Uterus (tissue), 2 donors: ENCODE measurements around the gene PRKG1.

Experiments used
- CTCF ChIP-seq, 4 experiments: fragments of 200-600 bp in 2 of 4; fragments of 450-650 bp in 2 of 4; sonication (generic) in 2 of 4; IDR thresholded peaks; one replicate each; pipeline ENCODE4 v1.5.1; 2016 to 2019; ENCODE audit warnings: antibody characterized with exemption in 4 of 4, mild to moderate bottlenecking in 2 of 4, moderate library complexity in 1 of 4
- POLR2A ChIP-seq, 2 donors: fragments of 450-650 bp; IDR thresholded peaks; one replicate each; pipeline ENCODE4 v1.6.1; 2016; ENCODE audit warnings: antibody characterized with exemption in 2 of 2, mild to moderate bottlenecking in 1 of 2, moderate library complexity in 1 of 2

- TF ChIP-seq CTCF (IDR thresholded peaks at IDR 0.05) (no peak), POLR2A (IDR thresholded peaks at IDR 0.05) (no peak)
Measured at GRCh38 chr10:51907361-51907760, 833.1 kb downstream of the PRKG1 start.
